Smooth muscle cell (in vitro differentiated cells): ENCODE measurements around the gene SESN1. TPM values are rescaled to one million over a fixed set of nuclear protein-coding genes. Genes with fewer than 3 reads are reported as not detected.

Source experiments
- DNase-seq: peaks from one replicate; lab custom pipeline; 2025; ENCODE audit not compliant: unreplicated experiment; lab: John Stamatoyannopoulos, UW
- H2AFZ ChIP-seq: fragments of 200-600 bp; sonication (generic); 2 replicates; pipeline ENCODE4 v1.6.0; 2016; ENCODE audit warnings: antibody characterized with exemption, low read depth, mild to moderate bottlenecking
- H3F3A ChIP-seq: fragments of 200-600 bp; sonication (generic); 2 replicates; pipeline ENCODE4 v1.6.0; 2017; ENCODE audit warnings: antibody characterized with exemption, low read depth
- H3K27ac ChIP-seq: fragments of 200-600 bp; sonication (generic); 2 replicates; pipeline ENCODE4 v1.5.1; 2016; ENCODE audit warnings: low read depth, mild to moderate bottlenecking
- H3K27me3 ChIP-seq: fragments of 200-600 bp; sonication (generic); 2 replicates; pipeline ENCODE4 v1.6.1; 2016; ENCODE audit warnings: low read depth, mild to moderate bottlenecking
- H3K36me3 ChIP-seq: fragments of 200-600 bp; sonication (generic); 2 replicates; pipeline ENCODE4 v1.5.1; 2016; ENCODE audit warnings: low read depth
- H3K4me1 ChIP-seq: fragments of 200-600 bp; sonication (generic); 2 replicates; pipeline ENCODE4 v1.5.1; 2016; ENCODE audit warnings: low read depth
- H3K4me2 ChIP-seq: fragments of 200-600 bp; sonication (generic); 2 replicates; pipeline ENCODE4 v1.6.0; 2016; ENCODE audit warnings: mild to moderate bottlenecking
- H3K4me3 ChIP-seq: fragments of 200-600 bp; sonication (generic); 2 replicates; pipeline ENCODE4 v1.5.1; 2016; ENCODE audit warnings: mild to moderate bottlenecking
- H3K79me2 ChIP-seq: fragments of 200-600 bp; sonication (generic); 2 replicates; pipeline ENCODE4 v1.6.0; 2016; ENCODE audit warnings: low read depth, mild to moderate bottlenecking
- H3K9ac ChIP-seq: fragments of 200-600 bp; sonication (generic); 2 replicates; pipeline ENCODE4 v1.6.0; 2016; ENCODE audit warnings: low read depth
- H3K9me3 ChIP-seq: fragments of 200-600 bp; sonication (generic); replicated peaks from 2 replicates; pipeline ENCODE4 v1.5.1; 2016; ENCODE audit warnings: low read depth
- H4K20me1 ChIP-seq: fragments of 200-600 bp; sonication (generic); 2 replicates; pipeline ENCODE4 v1.6.0; 2016; ENCODE audit warnings: low read depth
- WGBS: methylation state at CpG from one replicate; pipeline ENCODE4 v1.1.7; 2016; ENCODE audit warnings: low lambda C conversion rate; 5-methylcytosine and 5-hydroxymethylcytosine counted together
- polyA plus RNA-seq: library from polyadenylated mRNA; unstranded; fragments of >200 nt; fragmentation: Nextera tagmentation; extraction: Ambion mirVana; gene quantifications from 2 replicates; pipeline ENCODE4 v1.2.1, GENCODE V29; 2016
- total RNA-seq: library from RNA; depleted of rRNA; stranded (reverse); fragments of >200 nt; gene quantifications from 2 replicates; pipeline ENCODE4 v1.2.3, GENCODE V29; 2014
- TF ChIP-seq, protein P1 (sequence below): fragments of 200-600 bp; sonication (generic); IDR thresholded peaks from 2 replicates; pipeline ENCODE4 v1.5.1; 2017; ENCODE audit warnings: borderline replicate concordance, mild to moderate bottlenecking, antibody characterized with exemption; ENCODE audit not compliant: insufficient read depth, poor library complexity, severe bottlenecking

The SESN1 gene
- total and polyA plus RNA-seq, 2 experiments from 2014 or later: 24.1 to 38.7 TPM

DNA sequence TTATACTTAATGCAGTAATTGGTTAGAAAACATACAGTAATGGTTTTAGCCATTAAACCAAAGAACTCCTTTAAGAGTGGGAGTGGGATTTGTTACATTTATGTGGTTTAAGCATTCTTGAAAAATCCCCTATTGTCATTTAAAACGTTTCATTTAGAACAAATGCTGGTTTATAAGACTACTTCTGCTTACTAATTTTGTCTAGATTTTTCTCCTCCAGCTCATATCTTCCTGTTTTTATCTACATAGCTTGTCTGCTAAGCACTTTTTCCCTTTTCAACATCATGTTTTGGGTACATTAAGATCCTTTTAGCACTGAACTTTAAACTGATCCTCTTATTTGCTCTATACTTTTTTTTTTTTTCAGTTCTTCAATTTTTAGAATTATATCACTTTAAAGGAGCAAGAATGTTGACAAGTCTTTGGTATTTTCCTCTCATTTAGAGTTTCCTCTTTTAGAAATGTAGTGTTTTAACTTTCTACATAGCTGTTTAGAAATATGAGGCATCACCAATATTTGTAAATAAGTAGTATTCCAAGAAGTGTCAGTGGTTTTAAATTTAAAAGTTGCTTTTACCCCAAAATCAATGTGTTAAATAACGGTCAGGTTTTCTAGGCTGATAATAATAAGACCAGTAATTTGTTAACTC is 80.9 kb downstream of the SESN1 start:
- Histone ChIP-seq H3K27me3 (no peaks in the 10 kb centered on the region), H3K27ac (peak overlapping the region; percentile 30), H3K4me2 (no peak overlapping the region), H4K20me1 (no peaks in the 10 kb centered on the region), H2AFZ (no peak overlapping the region), H3K4me1 (peaks cover 12% of the 10 kb centered on the region), H3K9me3 (no peaks in the 10 kb centered on the region), H3K4me3 (no peak overlapping the region), H3F3A (no peaks in the 10 kb centered on the region), H3K36me3 (no peaks in the 10 kb centered on the region), H3K79me2 (peaks cover under 1% of the 10 kb centered on the region), H3K9ac (no peak overlapping the region)
- WGBS: 48% methylated on average over 2 of the region's 2 CpGs
- DNase-seq: no peak
- TF ChIP-seq, protein P1, sequence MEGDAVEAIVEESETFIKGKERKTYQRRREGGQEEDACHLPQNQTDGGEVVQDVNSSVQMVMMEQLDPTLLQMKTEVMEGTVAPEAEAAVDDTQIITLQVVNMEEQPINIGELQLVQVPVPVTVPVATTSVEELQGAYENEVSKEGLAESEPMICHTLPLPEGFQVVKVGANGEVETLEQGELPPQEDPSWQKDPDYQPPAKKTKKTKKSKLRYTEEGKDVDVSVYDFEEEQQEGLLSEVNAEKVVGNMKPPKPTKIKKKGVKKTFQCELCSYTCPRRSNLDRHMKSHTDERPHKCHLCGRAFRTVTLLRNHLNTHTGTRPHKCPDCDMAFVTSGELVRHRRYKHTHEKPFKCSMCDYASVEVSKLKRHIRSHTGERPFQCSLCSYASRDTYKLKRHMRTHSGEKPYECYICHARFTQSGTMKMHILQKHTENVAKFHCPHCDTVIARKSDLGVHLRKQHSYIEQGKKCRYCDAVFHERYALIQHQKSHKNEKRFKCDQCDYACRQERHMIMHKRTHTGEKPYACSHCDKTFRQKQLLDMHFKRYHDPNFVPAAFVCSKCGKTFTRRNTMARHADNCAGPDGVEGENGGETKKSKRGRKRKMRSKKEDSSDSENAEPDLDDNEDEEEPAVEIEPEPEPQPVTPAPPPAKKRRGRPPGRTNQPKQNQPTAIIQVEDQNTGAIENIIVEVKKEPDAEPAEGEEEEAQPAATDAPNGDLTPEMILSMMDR: no peak

DNA sequence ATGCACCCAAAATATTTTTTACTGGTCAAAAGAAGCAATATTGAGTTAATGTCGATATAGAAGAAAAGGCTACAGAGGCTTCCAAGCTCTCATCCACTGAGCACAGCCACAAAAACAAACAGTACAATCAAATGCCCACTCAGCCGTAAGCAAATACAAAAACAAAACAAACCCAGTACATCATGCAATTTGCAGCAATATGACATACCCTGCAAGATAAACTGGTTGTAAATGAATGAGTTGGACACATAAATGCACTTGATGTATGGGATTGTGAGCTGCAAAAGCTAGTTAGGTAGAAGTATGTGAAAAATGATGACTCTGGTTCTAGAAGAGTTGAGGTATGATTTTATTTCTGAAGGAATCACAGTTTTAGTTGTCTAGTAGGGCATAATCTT is 83.9 kb downstream of the SESN1 start:
- Histone ChIP-seq H3K4me3 (peak overlapping the region; percentile 81), H3F3A (no peaks in the 10 kb centered on the region), H3K9me3 (no peaks in the 10 kb centered on the region), H3K9ac (no peak overlapping the region), H4K20me1 (peaks cover 27% of the 10 kb centered on the region), H3K27ac (no peak overlapping the region), H2AFZ (no peak overlapping the region), H3K36me3 (no peaks in the 10 kb centered on the region), H3K79me2 (peaks cover 31% of the 10 kb centered on the region), H3K27me3 (no peaks in the 10 kb centered on the region), H3K4me1 (peaks cover 28% of the 10 kb centered on the region), H3K4me2 (no peak overlapping the region)
- DNase-seq: no peak
- TF ChIP-seq, protein P1: no peak
- WGBS: 74% methylated on average over 2 of the region's 2 CpGs

DNA sequence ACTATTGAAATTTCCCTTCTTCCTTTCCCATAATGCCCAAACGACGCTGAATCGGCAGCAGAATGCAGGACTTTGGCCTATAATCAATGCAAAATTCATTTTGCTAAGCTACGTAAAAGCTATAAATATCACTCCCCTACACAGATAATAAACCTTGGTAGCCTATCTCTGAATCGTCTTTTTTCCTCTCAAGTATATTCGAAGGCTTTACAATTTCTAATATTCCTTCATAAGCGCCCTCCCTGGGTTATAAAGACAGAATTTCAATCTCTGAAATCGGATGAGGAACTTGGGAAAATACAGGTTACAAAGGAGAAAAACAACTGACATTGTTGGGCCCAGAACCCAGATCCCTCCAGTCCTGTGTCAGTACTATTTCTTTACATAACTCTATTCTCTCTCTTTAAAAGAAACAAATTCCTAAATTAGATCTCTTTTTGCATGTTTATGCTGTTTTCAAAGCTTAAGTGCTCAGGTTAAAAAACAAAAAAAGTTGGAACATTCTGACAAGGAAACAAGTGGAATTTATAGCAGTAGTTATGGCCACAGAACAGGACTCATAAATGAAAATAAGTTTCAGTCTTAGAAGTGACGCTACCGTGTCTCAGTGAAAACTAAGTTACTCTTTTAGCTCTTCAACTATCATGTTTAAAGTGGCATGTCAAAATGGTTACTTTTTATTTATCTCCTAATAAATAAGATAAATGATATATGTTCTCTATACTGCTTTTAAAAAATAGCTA is 84.5 kb downstream of the SESN1 start:
- TF ChIP-seq, protein P1: no peak
- Histone ChIP-seq H2AFZ (peak overlapping the region; percentile 94), H3K27ac (peak overlapping the region; percentile 74), H3K9me3 (no peaks in the 10 kb centered on the region), H3K4me1 (peaks cover 25% of the 10 kb centered on the region), H3K4me3 (peak overlapping the region; percentile 81), H3F3A (no peaks in the 10 kb centered on the region), H3K4me2 (peak overlapping the region; percentile 99), H4K20me1 (peaks cover 32% of the 10 kb centered on the region), H3K9ac (peak overlapping the region; percentile 82), H3K79me2 (peaks cover 37% of the 10 kb centered on the region), H3K27me3 (no peaks in the 10 kb centered on the region), H3K36me3 (no peaks in the 10 kb centered on the region)
- 30% methylated on average over 10 of the region's 10 CpGs for WGBS
- no peak for DNase-seq
